Sigmoid colon (tissue), 4 donors: ENCODE data around the gene SIRT2.

Experiments
- POLR2AphosphoS5 ChIP-seq, 4 donors: sonication (generic); formaldehyde crosslinking; IDR thresholded peaks; one replicate each; pipeline ENCODE4 v1.6.1; 2017; ENCODE audit warnings: antibody characterized with exemption in 4 of 4
- TF ChIP-seq, protein P1 (sequence below), 4 experiments: fragments of 450-650 bp in 3 of 4; fragments of 200-600 bp in 1 of 4; IDR thresholded peaks; one replicate each; pipeline ENCODE4 v1.5.1; 2016 to 2019; ENCODE audit warnings: antibody characterized with exemption in 4 of 4, mild to moderate bottlenecking in 3 of 4, moderate library complexity in 2 of 4

DNA sequence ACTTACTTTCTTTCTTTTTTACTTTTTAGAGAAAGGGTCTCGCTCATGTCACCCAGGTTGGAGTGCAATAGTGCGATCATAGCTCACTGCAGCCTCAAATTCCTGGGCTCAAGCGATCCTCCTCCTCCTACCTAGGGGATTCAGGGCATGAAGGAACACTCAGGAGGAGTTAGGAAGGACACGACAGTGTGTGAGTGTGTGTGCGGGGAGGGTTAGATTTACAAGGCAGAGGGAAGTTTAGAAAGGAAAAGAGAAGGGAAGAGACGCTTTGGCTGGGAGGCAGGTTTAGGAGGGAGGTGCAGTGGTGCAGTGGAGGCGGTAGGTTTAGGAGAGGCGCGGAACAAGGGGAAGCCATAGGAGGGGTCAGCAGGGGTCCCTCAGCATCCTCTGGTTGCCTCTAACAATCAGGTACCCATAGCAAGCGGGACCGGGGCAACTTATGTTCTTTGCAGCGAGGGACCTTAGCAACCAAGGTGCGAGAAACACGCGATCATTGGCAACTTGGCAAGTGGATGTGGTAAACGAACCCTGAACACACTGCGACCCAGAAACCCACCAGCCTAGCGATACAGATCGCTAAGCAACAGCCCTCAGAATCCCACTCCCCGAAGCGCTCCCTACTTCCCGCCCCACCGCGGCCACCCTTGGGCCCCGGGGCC lies 501 bp downstream of the SIRT2 start:
- TF ChIP-seq, protein P1, sequence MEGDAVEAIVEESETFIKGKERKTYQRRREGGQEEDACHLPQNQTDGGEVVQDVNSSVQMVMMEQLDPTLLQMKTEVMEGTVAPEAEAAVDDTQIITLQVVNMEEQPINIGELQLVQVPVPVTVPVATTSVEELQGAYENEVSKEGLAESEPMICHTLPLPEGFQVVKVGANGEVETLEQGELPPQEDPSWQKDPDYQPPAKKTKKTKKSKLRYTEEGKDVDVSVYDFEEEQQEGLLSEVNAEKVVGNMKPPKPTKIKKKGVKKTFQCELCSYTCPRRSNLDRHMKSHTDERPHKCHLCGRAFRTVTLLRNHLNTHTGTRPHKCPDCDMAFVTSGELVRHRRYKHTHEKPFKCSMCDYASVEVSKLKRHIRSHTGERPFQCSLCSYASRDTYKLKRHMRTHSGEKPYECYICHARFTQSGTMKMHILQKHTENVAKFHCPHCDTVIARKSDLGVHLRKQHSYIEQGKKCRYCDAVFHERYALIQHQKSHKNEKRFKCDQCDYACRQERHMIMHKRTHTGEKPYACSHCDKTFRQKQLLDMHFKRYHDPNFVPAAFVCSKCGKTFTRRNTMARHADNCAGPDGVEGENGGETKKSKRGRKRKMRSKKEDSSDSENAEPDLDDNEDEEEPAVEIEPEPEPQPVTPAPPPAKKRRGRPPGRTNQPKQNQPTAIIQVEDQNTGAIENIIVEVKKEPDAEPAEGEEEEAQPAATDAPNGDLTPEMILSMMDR (IDR thresholded peaks at IDR 0.05), result no peak
- no peak for TF ChIP-seq POLR2AphosphoS5 (IDR thresholded peaks at IDR 0.05)
